Measurements from ENCODE around the gene BRAT1.
A peak's percentile ranks its signal among the peaks of the same experiment; 100 is the strongest.

Gene BRAT1

DNA sequence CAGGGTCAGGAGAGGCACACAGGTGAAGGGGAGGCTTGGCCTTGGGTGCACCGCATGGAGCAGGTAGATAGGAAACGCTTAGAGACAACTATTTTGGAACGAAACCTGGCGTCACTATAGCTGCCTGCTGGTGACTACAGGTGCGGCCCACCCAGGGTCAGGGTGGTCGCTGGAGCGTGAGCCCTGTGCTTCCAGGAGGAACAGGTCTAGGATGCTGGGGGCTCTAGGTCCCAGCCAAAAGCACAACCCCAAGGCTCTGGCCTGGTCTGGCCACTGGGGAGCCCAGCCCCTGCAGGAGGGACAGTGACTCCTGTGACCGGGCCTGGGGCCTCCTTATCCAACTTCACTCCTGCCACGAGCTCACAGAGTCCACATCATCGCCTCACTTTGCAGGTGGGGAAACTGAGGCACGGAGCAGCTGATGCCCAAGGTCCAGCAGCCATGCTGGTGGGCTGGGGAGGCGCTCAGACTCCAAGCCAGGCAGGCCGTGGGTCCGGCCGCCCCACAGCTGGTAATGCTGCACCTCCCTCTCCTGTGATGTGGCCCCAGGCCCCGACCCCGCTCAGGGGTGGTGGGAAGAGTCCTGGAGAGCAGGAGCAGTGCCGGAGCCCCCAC lies 26.7 kb downstream of the BRAT1 start:
- Mint-ChIP-seq H3K4me3 (peak overlapping the region; percentile 49), H3K27me3 (no peaks in the 10 kb centered on the region), H3K27ac (peak overlapping the region; percentile 39), H3K9me3 (no peaks in the 10 kb centered on the region), H3K36me3 (ENCODE audit: low read depth) (no peaks in the 10 kb centered on the region), H3K4me1 (peaks cover 57% of the 10 kb centered on the region)
- ATAC-seq (no peak), DNase-seq (no peak)

GRCh38 chr7:2527505-2528467 lies 27.5 kb downstream of the BRAT1 start:
- peak overlapping the region; percentile 68 for H3K27ac Mint-ChIP-seq
- no peak for ATAC-seq
- H3K27me3 Mint-ChIP-seq: no peaks in the 10 kb centered on the region
- DNase-seq: peak; percentile 61
- peaks cover 63% of the 10 kb centered on the region for H3K4me1 Mint-ChIP-seq
- H3K4me3 Mint-ChIP-seq: peak overlapping the region; percentile 49
- H3K9me3 Mint-ChIP-seq: no peaks in the 10 kb centered on the region
- H3K36me3 Mint-ChIP-seq (ENCODE audit: low read depth): no peaks in the 10 kb centered on the region

DNA sequence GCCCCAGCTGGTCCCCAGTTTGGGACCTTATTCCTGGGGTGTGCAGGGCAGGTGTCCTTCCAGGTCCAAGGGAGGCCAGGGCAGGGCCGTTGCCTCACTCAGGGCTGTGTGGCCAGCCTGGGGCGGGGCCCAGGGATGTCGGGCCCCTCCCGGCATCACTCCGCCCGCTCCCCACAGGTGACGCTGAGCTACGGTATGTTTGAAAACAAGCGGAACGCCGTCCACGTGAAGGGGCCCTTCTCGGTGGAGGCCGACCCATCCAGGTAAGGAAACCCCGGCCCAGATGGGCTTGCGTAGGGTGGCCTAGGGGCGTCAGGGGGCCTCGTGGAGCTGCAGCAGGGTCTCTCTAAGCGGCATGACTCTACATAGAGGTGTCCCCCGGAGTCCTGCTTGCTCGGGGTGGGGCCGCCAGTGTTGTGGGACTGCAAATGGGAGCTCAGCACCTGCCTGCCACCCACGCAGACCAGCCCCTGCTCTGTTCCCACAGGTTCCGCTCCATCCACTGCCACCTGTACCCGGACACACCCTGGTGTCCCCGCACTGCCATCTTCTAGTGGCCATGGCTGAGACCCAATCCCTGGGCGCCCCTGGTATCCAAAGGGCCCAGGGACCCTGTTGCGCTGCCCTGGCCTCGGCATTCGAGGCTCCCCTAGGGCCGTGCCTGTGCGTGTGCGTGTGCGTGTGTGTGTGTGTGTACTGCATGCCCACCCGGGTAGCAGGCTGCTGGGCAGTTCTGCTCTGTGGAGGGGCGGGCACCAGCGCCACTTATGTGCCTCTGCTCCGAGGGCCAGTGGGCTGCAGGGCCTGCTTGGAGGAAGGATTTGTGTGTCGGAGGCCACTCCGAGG lies 28.4 kb downstream of the BRAT1 start:
- Mint-ChIP-seq H3K36me3 (ENCODE audit: low read depth) (peaks cover under 1% of the 10 kb centered on the region), H3K4me3 (no peak overlapping the region), H3K9me3 (no peaks in the 10 kb centered on the region), H3K4me1 (peaks cover 68% of the 10 kb centered on the region), H3K27ac (no peak overlapping the region), H3K27me3 (no peaks in the 10 kb centered on the region)
- ATAC-seq (no peak), DNase-seq (no peak)

- no peaks in the 10 kb centered on the region for H3K27me3 Mint-ChIP-seq
- peaks cover 2% of the 10 kb centered on the region for H3K36me3 Mint-ChIP-seq (ENCODE audit: low read depth)
- ATAC-seq (no peak), DNase-seq (no peak)
- no peaks in the 10 kb centered on the region for H3K9me3 Mint-ChIP-seq
- H3K4me1 Mint-ChIP-seq: peaks cover 68% of the 10 kb centered on the region
- H3K4me3 Mint-ChIP-seq: no peak overlapping the region
- H3K27ac Mint-ChIP-seq: no peak overlapping the region
These were observed 29.4 kb downstream of the BRAT1 start for GRCh38 chr7:2525658-2526630.

DNA sequence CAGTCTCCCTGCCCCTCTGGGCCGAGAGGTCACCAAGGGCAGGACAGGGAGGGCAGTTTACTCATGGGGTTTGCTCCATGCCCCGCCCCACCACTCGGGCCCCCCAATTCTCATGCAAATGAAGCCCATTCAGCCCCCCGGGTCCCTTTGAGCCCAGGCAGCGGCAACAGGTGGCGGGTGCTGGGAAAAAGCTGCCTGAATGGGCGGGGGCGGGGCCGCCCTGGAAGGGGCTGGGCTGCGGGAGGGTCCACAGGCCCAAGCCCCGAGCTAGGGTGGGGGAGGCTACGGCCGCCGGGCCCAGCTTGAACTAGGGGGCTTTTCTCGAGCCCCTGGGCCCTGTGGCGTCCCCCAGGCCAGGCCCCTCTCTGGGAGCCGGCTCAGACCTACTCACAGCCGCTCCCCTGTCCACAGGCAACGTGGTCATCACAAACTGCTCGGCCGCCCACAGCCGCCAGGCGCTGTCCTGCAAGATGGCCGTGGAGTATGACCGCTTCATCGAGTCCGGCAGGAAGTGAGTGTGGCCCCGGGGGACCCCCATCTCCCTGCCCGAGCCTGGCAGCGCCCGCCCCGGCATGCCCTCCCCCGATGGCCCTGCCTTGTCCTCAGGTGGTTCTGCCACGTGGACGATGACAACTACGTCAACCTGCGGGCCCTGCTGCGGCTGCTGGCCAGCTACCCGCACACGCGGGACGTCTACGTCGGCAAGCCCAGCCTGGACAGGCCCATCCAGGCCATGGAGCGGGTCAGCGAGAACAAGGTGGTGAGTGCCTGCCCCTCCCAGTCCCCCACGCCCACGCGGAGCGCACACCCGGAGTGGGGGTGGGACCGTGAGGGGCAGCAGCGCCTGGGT lies 30.3 kb downstream of the BRAT1 start:
- no peak overlapping the region for H3K27ac Mint-ChIP-seq
- H3K9me3 Mint-ChIP-seq: no peaks in the 10 kb centered on the region
- DNase-seq (no peak), ATAC-seq (no peak)
- peaks cover 65% of the 10 kb centered on the region for H3K4me1 Mint-ChIP-seq
- no peak overlapping the region for H3K4me3 Mint-ChIP-seq
- H3K27me3 Mint-ChIP-seq: no peaks in the 10 kb centered on the region
- peaks cover 2% of the 10 kb centered on the region for H3K36me3 Mint-ChIP-seq (ENCODE audit: low read depth)

DNA sequence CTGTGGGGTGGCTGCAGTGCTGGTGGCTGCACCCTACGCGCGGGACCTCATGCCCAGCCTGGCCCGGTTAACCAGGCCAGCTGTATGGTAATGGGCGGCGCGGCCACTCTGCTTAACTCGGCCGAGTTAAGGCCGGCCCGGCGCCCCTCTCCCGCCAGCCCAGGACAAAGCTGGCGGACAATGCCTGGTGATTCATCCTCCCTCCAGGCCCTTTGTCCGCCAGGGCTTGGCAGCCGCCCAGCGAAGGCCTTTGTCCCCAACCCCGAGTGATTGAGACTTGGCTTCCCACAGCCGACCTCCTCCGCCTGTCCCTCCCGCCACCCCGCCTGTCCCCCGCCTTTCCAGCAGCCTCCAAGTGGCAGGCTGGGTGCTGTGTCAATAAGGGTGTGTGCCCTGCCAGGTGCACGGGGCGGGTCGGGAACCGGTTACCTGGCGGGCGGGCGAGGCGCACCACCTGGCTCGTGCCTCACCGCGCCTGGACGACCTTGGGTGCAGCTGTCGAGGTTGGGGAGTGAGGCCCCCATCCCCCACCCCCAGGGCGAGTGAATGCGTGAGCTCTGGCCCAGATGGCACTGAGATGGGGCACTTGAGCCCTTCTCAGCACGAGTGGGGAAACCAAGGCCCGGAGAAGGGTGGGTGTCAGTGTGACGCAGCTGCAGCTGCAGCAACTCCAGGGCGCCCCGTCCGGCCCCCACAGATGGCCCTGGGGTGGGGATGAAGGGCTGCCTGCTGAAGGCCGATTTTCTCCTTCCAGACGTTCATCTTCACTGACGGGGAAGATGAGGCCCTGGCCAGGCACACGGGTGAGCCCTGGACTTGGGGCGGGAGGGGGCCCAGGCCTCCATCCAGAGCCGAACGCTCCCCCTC lies 31.1 kb downstream of the BRAT1 start:
- Mint-ChIP-seq H3K9me3 (no peaks in the 10 kb centered on the region), H3K27ac (no peak overlapping the region), H3K4me3 (no peak overlapping the region), H3K27me3 (no peaks in the 10 kb centered on the region), H3K36me3 (ENCODE audit: low read depth) (peaks cover 2% of the 10 kb centered on the region), H3K4me1 (peaks cover 58% of the 10 kb centered on the region)
- DNase-seq (no peak), ATAC-seq (no peak)

DNA sequence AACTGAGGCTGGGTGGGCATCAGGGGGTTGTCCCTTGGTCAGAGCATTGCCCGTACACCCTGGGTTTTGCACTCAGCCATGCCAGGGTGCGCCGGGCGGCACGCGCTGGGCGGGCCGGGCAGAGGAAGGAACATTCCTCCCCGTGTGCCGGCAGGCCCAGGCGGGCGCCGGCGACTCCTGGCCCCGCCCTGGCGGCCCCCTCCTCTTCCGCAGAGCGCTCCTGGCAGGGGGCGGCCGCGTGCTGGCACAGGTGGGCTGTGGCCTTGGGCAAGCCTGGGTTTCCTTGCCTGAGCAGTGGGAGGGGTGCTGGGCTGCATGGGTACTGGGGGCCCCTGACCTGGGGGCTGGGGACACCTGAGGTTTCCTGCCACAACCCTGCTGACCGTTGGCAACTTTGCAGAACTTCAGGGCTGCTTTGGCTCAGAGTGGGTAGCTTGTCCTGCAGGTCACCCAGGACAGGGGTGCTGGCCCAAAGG lies 31.8 kb downstream of the BRAT1 start:
- H3K36me3 Mint-ChIP-seq (ENCODE audit: low read depth): peaks cover 2% of the 10 kb centered on the region
- ATAC-seq: no peak
- H3K4me3 Mint-ChIP-seq: peak overlapping the region; percentile 89
- DNase-seq: peak; percentile 16
- H3K27ac Mint-ChIP-seq: peak overlapping the region; percentile 89
- no peaks in the 10 kb centered on the region for H3K27me3 Mint-ChIP-seq
- no peaks in the 10 kb centered on the region for H3K9me3 Mint-ChIP-seq
- H3K4me1 Mint-ChIP-seq: peaks cover 56% of the 10 kb centered on the region

DNA sequence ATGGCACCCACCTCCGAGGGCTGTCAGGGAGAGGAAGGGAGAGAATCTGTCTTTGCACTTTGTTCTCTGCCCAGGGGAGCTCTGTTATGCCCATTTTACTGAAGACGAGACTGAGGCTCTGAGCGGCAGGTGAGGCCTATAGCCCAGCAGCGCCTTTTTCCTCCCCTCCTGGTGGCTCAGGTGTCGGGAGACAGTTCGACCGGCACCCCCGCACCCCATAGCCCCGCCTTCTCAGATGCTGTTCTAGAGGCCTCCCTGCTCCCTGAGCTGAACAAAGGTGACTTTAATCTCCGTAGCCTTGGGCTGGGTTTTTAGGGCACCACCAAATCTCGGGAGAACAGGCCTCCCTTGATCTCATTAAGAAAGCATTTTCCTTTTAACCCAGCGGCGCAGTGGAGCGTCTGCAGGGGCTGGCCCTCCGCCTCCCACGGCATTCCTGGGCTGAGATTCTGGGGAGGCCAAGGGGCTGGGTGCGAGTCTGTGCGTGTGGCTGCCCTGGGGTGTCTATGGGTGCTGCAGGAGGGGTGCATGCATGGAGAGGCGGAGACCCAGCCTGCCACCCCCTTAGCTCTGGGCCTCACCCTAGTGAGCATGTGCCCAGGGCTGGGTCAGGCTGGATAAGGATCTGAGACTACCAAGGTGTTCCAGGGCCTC lies 32.4 kb downstream of the BRAT1 start:
- DNase-seq: peak; percentile 54
- no peak for ATAC-seq
- peak overlapping the region; percentile 89 for H3K27ac Mint-ChIP-seq
- H3K4me3 Mint-ChIP-seq: peak overlapping the region; percentile 89
- H3K36me3 Mint-ChIP-seq (ENCODE audit: low read depth): peaks cover 2% of the 10 kb centered on the region
- no peaks in the 10 kb centered on the region for H3K27me3 Mint-ChIP-seq
- peaks cover 56% of the 10 kb centered on the region for H3K4me1 Mint-ChIP-seq
- no peaks in the 10 kb centered on the region for H3K9me3 Mint-ChIP-seq

DNA sequence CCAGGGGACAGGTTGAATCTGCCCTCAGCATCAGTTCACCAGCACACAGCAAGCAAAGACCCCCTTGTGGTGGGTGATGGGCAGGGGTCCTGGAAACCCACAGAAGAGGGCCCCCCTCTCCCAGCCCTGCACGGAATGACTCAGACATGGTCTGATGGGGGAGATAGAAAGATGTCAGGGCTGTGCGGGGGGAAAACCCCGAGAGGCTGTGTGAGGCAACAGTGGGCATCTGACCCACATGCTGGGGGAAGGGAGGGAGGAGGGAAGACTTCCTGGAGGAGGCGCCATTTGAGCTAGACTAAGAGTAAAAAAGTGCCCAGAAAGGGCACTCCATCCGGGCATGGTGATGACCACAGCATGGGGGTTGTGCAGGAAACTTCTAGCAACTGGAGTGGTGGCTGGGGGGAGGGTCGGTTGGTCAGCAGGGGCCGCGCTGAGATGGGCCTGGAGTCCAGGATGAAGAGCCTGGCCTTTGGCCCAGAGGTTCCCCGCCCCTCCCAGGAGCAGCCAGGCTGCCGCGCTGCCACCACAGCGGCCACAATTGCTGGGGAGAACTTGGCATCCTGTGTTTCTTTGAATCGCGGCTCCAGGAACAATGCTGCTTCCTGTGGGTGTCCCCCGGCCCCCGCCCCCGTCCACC lies 33.3 kb downstream of the BRAT1 start:
- H3K4me1 Mint-ChIP-seq: peaks cover 56% of the 10 kb centered on the region
- H3K4me3 Mint-ChIP-seq: peak overlapping the region; percentile 89
- no peaks in the 10 kb centered on the region for H3K9me3 Mint-ChIP-seq
- H3K27me3 Mint-ChIP-seq: no peaks in the 10 kb centered on the region
- peak overlapping the region; percentile 89 for H3K27ac Mint-ChIP-seq
- ATAC-seq (peak; percentile 75), DNase-seq (peak; percentile 83)
- H3K36me3 Mint-ChIP-seq (ENCODE audit: low read depth): peaks cover 2% of the 10 kb centered on the region

- DNase-seq (peak; percentile 39), ATAC-seq (peak; percentile 1)
- Mint-ChIP-seq H3K4me1 (peaks cover 53% of the 10 kb centered on the region), H3K4me3 (peak overlapping the region; percentile 89), H3K9me3 (no peaks in the 10 kb centered on the region), H3K27ac (peak overlapping the region; percentile 89), H3K27me3 (no peaks in the 10 kb centered on the region), H3K36me3 (ENCODE audit: low read depth) (peaks cover 2% of the 10 kb centered on the region)
These were observed 34.0 kb downstream of the BRAT1 start for GRCh38 chr7:2521341-2521745.

DNA sequence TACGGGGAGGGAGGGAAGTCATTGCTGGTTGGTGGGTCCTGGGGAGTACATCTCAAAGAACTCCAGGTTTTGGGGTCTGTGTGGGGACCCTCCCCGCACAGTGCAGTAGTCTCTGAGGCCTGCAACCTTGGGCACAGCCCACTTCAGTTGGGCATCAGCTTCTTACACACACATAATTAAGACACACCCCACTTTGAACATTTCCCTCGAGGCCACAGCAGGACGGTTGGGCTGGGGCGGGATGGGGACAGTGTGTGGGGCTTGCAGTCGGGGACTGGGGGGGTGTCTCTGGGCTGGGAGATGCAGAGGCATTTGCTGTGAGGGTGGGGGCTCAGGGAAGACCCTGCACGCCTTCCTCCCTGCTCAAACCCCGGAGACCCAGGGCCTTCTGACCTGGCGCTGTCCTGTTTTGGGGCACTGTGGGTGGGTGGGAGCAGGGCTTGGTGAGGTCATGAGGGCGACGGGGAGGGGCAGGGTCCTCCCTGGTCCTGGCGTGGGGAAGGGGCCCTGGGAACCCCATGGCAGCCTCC lies 34.5 kb downstream of the BRAT1 start:
- peaks cover 49% of the 10 kb centered on the region for H3K4me1 Mint-ChIP-seq

More for the DNA sequence above, 34.5 kb downstream of the BRAT1 start:
- peak overlapping the region; percentile 79 for H3K27ac Mint-ChIP-seq
- no peaks in the 10 kb centered on the region for H3K27me3 Mint-ChIP-seq
- peak overlapping the region; percentile 89 for H3K4me3 Mint-ChIP-seq
- H3K36me3 Mint-ChIP-seq (ENCODE audit: low read depth): peaks cover 2% of the 10 kb centered on the region
- ATAC-seq (no peak), DNase-seq (peak; percentile 23)
- no peaks in the 10 kb centered on the region for H3K9me3 Mint-ChIP-seq

Measured in activated naive CD8-positive, alpha-beta T cell treated with anti-CD3 and anti-CD28 coated beads, Interleukin-2, amount 50 U/mL, for 24 hours (primary cell).